Pancreas (tissue), 10 donors: ENCODE measurements around the gene CHRNA9. TPM values are rescaled to one million over a fixed set of nuclear protein-coding genes. Genes with fewer than 3 reads are reported as not detected.

ENCODE experiments used
- ATAC-seq, 4 donors: fragments of 200-7000 bp; cut with Tn5 transposase; one replicate each; pipeline versions ENCODE4 v1.8.0 to v1.9.1; 2020; ENCODE audit warnings: mild to moderate bottlenecking in 4 of 4, moderate library complexity in 4 of 4
- DNase-seq, 6 donors: peaks; one replicate each; pipeline ENCODE4 v3.0.0-alpha.2; 2020
- FAIRE-seq: peaks from 2 replicates; lab custom pipeline; 2012; peaks lifted over from hg19 to GRCh38; lab: Jason Lieb, UNC
- H3K27ac ChIP-seq, 4 donors: fragments of 200-600 bp; sonication (generic); 1 replicate in 3 of 4; 2 replicates in 1 of 4; pipeline versions ENCODE4 v1.5.0 to v1.8.0; 2020
- H3K27me3 ChIP-seq, 4 donors: fragments of 200-600 bp; one replicate each; pipeline ENCODE4 v1.8.0; 2021
- H3K36me3 ChIP-seq, 3 donors: fragments of 200-600 bp; sonication (generic) in 1 of 3; one replicate each; pipeline versions ENCODE4 v1.5.0 to v1.8.0; 2020 to 2021
- H3K4me1 ChIP-seq, 3 donors: fragments of 200-600 bp; one replicate each; pipeline ENCODE4 v1.8.0; 2021
- H3K4me3 ChIP-seq, 4 donors: fragments of 200-600 bp; sonication (generic) in 2 of 4; one replicate each; pipeline versions ENCODE4 v1.5.0 to v1.8.0; 2020 to 2021
- H3K9me3 ChIP-seq, 4 donors: fragments of 200-600 bp; one replicate each; pipeline ENCODE4 v1.8.0; 2021
- WGBS, 2 donors: extraction: QIAGEN DNeasy Blood & Tissue Kit; methylation state at CpG; one replicate each; pipeline ENCODE4 v1.1.7; 2013; 5-methylcytosine and 5-hydroxymethylcytosine counted together
- intact Hi-C, 3 donors: fragments of 100-400 bp; cut with DNase I; formaldehyde crosslinking; loops; one replicate each; pipeline versions ENCODE4 v1.11.1 to v1.14.2; 2022
- polyA plus RNA-seq, 2 donors: library from polyadenylated mRNA; stranded (reverse); fragments of 200-250 nt; gene quantifications; one replicate each; pipeline ENCODE4 v1.2.3, GENCODE V29; 2013
- total RNA-seq, 6 donors: library from RNA; stranded (reverse); fragmentation: NEBNext Ultra II Directional in 4 of 6; extraction: Animal tissue kit (Norgen Biotek cat#: 25700) in 4 of 6; gene quantifications; one replicate each; pipeline versions ENCODE4 v1.2.1 to v1.2.4, GENCODE V29; 2021 to 2023
- TF ChIP-seq, protein P1 (sequence below), 4 donors: fragments of 200-600 bp; sonication (generic) in 3 of 4; IDR thresholded peaks; one replicate each; pipeline versions ENCODE4 v1.5.0 to v1.8.0; 2021; ENCODE audit warnings: antibody characterized with exemption in 4 of 4
- donor health status: healthy with polysubstance abuse.
- donor health status: DM: no; HTN: no; CAD: no; lungs with moderate emphysema.
- donor health status: DM: no; HTN: no; CAD: no.
- donor health status: control.
- donor health status: control.
- donor health status: Bipolar disorder and iron deficiency.
- donor health status: DM: yes; HTN: yes; CAD: no.
- donor health status: DM: no; HTN: no; CAD: no.
- donor health status: DM: no; HTN: no; CAD: no.
- donor health status: DM: yes; HTN: yes; CAD: no.

The CHRNA9 gene
- total and polyA plus RNA-seq, 8 donors, result not detected

DNA sequence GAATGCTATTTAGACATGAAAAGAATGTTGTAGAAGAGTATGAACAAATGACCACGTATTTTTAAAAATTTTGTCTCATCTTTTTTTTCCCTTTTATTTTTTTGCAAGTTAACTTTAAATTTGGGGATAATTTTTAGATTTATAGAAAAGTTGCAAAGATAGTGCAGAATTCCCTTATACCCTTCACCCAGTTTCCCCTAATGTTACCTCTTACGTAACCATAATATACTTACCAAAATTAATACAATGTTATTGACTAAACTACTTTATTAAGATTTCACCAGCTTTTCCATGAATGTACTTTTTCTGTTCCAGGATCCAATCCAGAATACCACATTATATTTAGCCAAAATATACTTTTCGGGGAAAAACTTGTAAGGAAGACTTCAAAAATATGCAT is 12.3 kb downstream of the CHRNA9 start:
- ATAC-seq (no peak), FAIRE-seq (no peak), DNase-seq (no peak)
- no peak overlapping the region for H3K4me3 ChIP-seq
- no peaks in the 10 kb centered on the region for H3K4me1 ChIP-seq
- no peaks in the 10 kb centered on the region for H3K27me3 ChIP-seq
- H3K36me3 ChIP-seq, result no peaks in the 10 kb centered on the region
- H3K27ac ChIP-seq, result no peak overlapping the region
- no peaks in the 10 kb centered on the region for H3K9me3 ChIP-seq
- TF ChIP-seq, protein P1, sequence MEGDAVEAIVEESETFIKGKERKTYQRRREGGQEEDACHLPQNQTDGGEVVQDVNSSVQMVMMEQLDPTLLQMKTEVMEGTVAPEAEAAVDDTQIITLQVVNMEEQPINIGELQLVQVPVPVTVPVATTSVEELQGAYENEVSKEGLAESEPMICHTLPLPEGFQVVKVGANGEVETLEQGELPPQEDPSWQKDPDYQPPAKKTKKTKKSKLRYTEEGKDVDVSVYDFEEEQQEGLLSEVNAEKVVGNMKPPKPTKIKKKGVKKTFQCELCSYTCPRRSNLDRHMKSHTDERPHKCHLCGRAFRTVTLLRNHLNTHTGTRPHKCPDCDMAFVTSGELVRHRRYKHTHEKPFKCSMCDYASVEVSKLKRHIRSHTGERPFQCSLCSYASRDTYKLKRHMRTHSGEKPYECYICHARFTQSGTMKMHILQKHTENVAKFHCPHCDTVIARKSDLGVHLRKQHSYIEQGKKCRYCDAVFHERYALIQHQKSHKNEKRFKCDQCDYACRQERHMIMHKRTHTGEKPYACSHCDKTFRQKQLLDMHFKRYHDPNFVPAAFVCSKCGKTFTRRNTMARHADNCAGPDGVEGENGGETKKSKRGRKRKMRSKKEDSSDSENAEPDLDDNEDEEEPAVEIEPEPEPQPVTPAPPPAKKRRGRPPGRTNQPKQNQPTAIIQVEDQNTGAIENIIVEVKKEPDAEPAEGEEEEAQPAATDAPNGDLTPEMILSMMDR (IDR thresholded peaks at IDR 0.05), result no peak
- intact Hi-C loops, result no loop called here
- WGBS, 2 donors, result 31 to 61% methylated on average over 3 of the region's 3 CpGs

DNA sequence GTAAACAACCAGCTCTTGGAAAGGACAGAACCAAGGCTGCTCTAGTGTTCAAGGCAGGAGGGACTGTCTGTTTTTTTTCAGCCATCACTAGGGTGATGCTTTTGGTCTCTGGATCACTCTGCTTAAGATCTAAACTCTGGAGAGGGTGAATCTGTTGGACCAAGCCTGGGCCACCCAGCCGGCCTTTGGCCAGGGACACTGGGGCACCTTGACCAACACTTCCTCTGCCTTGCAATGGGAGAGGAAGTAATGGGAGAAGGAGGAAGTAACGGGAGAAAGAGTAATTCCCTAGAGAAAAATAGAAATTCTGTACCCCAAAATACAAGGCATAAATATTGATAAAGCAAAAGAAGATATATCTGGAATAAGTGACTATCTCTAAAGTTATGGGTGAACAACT is 12.9 kb downstream of the CHRNA9 start:
- TF ChIP-seq, protein P1 (IDR thresholded peaks at IDR 0.05), result no peak
- no peaks in the 10 kb centered on the region for H3K27me3 ChIP-seq
- no peak overlapping the region for H3K4me3 ChIP-seq
- FAIRE-seq (no peak), DNase-seq (no peak), ATAC-seq (no peak)
- WGBS, 2 donors, result 90 to 93% methylated on average over 2 of the region's 2 CpGs
- H3K36me3 ChIP-seq, result no peaks in the 10 kb centered on the region
- intact Hi-C loops, result no loop called here
- H3K4me1 ChIP-seq, result no peaks in the 10 kb centered on the region
- no peaks in the 10 kb centered on the region for H3K9me3 ChIP-seq
- H3K27ac ChIP-seq, result no peak overlapping the region

DNA sequence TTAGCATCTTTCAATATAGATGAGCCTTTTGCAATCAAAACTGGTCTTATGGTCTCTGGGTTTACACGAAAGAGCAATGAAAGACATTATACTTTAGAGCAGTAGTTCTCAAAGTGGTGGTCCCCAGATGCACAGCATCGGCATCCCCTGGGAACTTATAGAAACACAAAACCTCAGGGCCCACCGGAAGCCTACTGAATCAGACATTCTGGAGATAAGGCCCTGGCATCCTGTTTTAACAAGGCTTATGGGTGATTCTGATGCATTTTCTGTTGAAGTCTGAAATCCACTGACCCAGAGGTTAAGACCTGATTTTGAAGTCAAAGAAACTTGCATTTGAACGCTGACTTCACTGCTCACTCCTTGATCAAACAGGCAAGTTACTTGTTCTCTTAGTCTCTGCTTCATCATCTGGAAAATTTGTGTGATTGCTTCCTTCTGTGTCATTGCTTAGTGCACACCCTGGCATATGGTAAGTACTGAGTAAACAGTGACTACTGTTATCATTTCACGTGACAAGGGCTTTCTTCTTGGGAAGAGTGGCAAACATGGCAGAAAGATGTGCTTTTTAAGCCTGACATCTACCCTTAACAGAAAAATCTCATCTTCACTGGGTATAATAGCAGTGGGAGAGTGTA is 14.5 kb downstream of the CHRNA9 start:
- ATAC-seq, result peak in 3 of 4 donors; percentile 44 to 78 (median 74)
- H3K27ac ChIP-seq, result no peak overlapping the region
- TF ChIP-seq, protein P1 (IDR thresholded peaks at IDR 0.05), result no peak
- FAIRE-seq, result no peak
- H3K4me3 ChIP-seq, result no peak overlapping the region
- H3K27me3 ChIP-seq, result no peaks in the 10 kb centered on the region
- no peaks in the 10 kb centered on the region for H3K36me3 ChIP-seq
- H3K4me1 ChIP-seq, result no peaks in the 10 kb centered on the region
- intact Hi-C loops, result no loop called here
- WGBS, 2 donors, result 73 to 80% methylated on average over 5 of the region's 5 CpGs
- no peak for DNase-seq
- no peaks in the 10 kb centered on the region for H3K9me3 ChIP-seq

DNA sequence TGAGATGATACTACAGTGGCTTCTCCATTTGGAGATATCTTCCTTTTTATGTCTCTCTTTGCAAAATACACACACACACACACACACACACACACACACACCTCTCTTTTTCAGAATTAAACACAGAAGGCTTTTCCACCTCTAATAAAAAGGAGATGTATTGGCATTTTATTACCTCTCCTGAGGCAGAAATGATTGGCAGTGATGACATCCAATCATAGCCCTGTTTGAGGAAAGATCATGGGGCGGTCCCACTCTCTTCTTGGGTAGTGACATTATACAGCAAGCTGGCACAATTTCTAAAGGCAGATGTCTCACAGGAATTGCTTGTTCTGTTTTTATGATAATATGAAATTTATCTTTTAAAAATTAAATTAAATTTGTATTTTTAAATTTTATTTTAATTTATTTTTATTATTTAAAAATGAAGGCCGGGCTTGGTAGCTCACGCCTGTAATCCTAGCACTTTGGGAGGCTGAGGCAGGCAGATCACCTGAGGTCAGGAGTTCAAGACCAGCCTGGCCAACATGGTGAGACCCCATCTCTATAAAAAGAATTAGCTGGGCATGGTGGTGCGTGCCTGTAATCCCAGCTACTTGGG is 15.6 kb downstream of the CHRNA9 start:
- no peak for DNase-seq
- intact Hi-C loops, result no loop called here
- H3K9me3 ChIP-seq, result no peaks in the 10 kb centered on the region
- H3K4me3 ChIP-seq, result no peak overlapping the region
- TF ChIP-seq, protein P1 (IDR thresholded peaks at IDR 0.05), result no peak
- no peaks in the 10 kb centered on the region for H3K36me3 ChIP-seq
- H3K27ac ChIP-seq, result no peak overlapping the region
- WGBS, 2 donors, result 98 to 99% methylated on average over 4 of the region's 4 CpGs
- ATAC-seq, result no peak
- no peaks in the 10 kb centered on the region for H3K4me1 ChIP-seq
- FAIRE-seq, result no peak
- no peaks in the 10 kb centered on the region for H3K27me3 ChIP-seq

DNA sequence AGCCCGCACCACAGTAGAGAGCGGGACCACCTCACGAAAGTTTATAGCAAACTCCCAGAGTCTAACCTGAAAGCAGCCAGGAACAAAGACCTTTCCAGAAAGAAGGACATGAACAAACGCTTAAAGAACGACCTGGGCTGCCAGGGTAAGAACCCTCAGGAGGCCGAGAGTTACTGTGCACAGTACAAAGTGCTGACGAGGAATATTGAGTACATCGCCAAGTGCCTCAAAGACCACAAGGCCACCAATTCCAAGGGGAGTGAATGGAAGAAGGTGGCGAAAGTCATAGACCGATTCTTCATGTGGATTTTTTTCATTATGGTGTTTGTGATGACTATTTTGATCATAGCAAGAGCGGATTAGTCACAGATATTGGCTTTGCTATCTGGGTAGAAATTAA is 19.0 kb downstream of the CHRNA9 start:
- ATAC-seq (no peak), FAIRE-seq (no peak), DNase-seq (no peak)
- H3K4me1 ChIP-seq, result no peaks in the 10 kb centered on the region
- H3K27ac ChIP-seq, result no peak overlapping the region
- intact Hi-C loops, result no loop called here
- H3K27me3 ChIP-seq, result no peaks in the 10 kb centered on the region
- H3K9me3 ChIP-seq, result no peaks in the 10 kb centered on the region
- H3K4me3 ChIP-seq, result no peak overlapping the region
- 95% methylated on average over 11 of the region's 11 CpGs for WGBS, 2 donors
- TF ChIP-seq, protein P1 (IDR thresholded peaks at IDR 0.05), result no peak
- no peaks in the 10 kb centered on the region for H3K36me3 ChIP-seq
